Measurements from ENCODE around the gene PROX2.

- TF ChIP-seq CTCF (IDR thresholded peaks at IDR 0.05): no peak
- TF ChIP-seq POLR2A (IDR thresholded peaks at IDR 0.05): no peak
Observed at GRCh38 chr14:74919421-74920165, 43.6 kb upstream of the PROX2 start.

All from ovary (tissue), 3 donors.